Stimulated activated CD8-positive, alpha-beta memory T cell treated with anti-CD3 and anti-CD28 coated beads, Interleukin-15, amount 100 ng/mL, for 24 hours (primary cell): ENCODE results near the gene TMEM63B.
A peak's percentile ranks its signal among the peaks of the same experiment; 100 is the strongest.

Experiments
- DNase-seq: peaks from one replicate; pipeline ENCODE4 v3.0.0-alpha.2; 2020; ENCODE audit warnings: low read depth

Gene TMEM63B

GRCh38 chr6:44117397-44118128, 9.8 kb upstream of the TMEM63B start:
- DNase-seq, result no peak

- DNase-seq, result no peak
Observed at GRCh38 chr6:44119704-44120262, 7.6 kb upstream of the TMEM63B start.

GRCh38 chr6:44120692-44121443, 6.5 kb upstream of the TMEM63B start:
- DNase-seq, result no peak

GRCh38 chr6:44122801-44123200, 4.6 kb upstream of the TMEM63B start:
- DNase-seq, result no peak

- no peak for DNase-seq
Observed at GRCh38 chr6:44123544-44123943, 3.8 kb upstream of the TMEM63B start.

- peak; percentile 39 for DNase-seq
Observed at GRCh38 chr6:44126320-44127149, 819 bp upstream of the TMEM63B start.

- no peak for DNase-seq
Observed at GRCh38 chr6:44128020-44128917, 915 bp downstream of the TMEM63B start.

- DNase-seq, result no peak
Observed at GRCh38 chr6:44129841-44130322, 2.5 kb downstream of the TMEM63B start.

GRCh38 chr6:44131892-44132291, 4.5 kb downstream of the TMEM63B start:
- no peak for DNase-seq

- no peak for DNase-seq
Observed at GRCh38 chr6:44132476-44132875, 5.1 kb downstream of the TMEM63B start.

- no peak for DNase-seq
Observed at GRCh38 chr6:44133003-44133931, 5.9 kb downstream of the TMEM63B start.

GRCh38 chr6:44133981-44134711, 6.8 kb downstream of the TMEM63B start:
- DNase-seq, result no peak

GRCh38 chr6:44135173-44135758, 7.9 kb downstream of the TMEM63B start:
- DNase-seq, result no peak

- no peak for DNase-seq
Observed at GRCh38 chr6:44135875-44136274, 8.5 kb downstream of the TMEM63B start.

- DNase-seq, result no peak
Observed at GRCh38 chr6:44138717-44139350, 11.5 kb downstream of the TMEM63B start.

GRCh38 chr6:44139351-44139743, 12.0 kb downstream of the TMEM63B start:
- DNase-seq, result no peak

- DNase-seq, result no peak
Observed at GRCh38 chr6:44142835-44143234, 15.5 kb downstream of the TMEM63B start.

- no peak for DNase-seq
Observed at GRCh38 chr6:44143731-44144130, 16.4 kb downstream of the TMEM63B start.
